VCaP (cell line): ENCODE measurements around the gene BMERB1.

ENCODE experiments used
- H3K27ac ChIP-seq: fragments of 450-650 bp; 2 replicates; pipeline ENCODE4 v1.5.1; 2017
- TF ChIP-seq, protein P1 (sequence below): fragments of 450-650 bp; conservative IDR thresholded peaks from 2 replicates; pipeline ENCODE4 v1.5.1; 2017; ENCODE audit warnings: mild to moderate bottlenecking, moderate library complexity

The BMERB1 gene

GRCh38 chr16:15526731-15527130 is 92.3 kb downstream of the BMERB1 start:
- TF ChIP-seq, protein P1, sequence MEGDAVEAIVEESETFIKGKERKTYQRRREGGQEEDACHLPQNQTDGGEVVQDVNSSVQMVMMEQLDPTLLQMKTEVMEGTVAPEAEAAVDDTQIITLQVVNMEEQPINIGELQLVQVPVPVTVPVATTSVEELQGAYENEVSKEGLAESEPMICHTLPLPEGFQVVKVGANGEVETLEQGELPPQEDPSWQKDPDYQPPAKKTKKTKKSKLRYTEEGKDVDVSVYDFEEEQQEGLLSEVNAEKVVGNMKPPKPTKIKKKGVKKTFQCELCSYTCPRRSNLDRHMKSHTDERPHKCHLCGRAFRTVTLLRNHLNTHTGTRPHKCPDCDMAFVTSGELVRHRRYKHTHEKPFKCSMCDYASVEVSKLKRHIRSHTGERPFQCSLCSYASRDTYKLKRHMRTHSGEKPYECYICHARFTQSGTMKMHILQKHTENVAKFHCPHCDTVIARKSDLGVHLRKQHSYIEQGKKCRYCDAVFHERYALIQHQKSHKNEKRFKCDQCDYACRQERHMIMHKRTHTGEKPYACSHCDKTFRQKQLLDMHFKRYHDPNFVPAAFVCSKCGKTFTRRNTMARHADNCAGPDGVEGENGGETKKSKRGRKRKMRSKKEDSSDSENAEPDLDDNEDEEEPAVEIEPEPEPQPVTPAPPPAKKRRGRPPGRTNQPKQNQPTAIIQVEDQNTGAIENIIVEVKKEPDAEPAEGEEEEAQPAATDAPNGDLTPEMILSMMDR: no peak
- no peak overlapping the region for H3K27ac ChIP-seq

GRCh38 chr16:15529673-15530072 is 95.3 kb downstream of the BMERB1 start:
- no peak overlapping the region for H3K27ac ChIP-seq
- TF ChIP-seq, protein P1: no peak

- TF ChIP-seq, protein P1: no peak
- H3K27ac ChIP-seq: no peak overlapping the region
Measured at GRCh38 chr16:15530085-15530484, 95.7 kb downstream of the BMERB1 start.

GRCh38 chr16:15532825-15533224 is 98.4 kb downstream of the BMERB1 start:
- no peak overlapping the region for H3K27ac ChIP-seq
- TF ChIP-seq, protein P1: no peak

DNA sequence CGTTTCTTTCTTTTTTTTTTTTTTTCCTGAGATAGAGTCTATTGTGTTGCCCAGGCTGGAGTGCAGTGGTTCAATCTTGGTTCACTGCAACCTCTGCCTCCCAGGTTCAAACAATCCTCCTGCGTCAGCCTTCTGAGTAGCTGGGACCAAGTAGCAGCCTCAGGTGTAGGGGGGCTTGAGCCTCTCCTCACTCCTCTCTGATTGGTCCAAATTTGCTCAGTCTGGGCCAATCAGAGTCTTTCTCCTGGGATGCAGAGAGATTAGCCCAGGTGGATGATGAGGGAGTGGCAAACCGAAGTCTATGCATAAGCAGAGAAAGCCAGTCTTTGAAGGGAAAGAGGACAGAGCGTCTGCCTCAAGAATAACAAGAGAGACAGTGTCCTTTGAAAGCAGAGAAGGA is 99.0 kb downstream of the BMERB1 start:
- TF ChIP-seq, protein P1: no peak
- H3K27ac ChIP-seq: no peak overlapping the region

- no peak overlapping the region for H3K27ac ChIP-seq
- TF ChIP-seq, protein P1: no peak
Measured at GRCh38 chr16:15535772-15536171, 101.4 kb downstream of the BMERB1 start.

DNA sequence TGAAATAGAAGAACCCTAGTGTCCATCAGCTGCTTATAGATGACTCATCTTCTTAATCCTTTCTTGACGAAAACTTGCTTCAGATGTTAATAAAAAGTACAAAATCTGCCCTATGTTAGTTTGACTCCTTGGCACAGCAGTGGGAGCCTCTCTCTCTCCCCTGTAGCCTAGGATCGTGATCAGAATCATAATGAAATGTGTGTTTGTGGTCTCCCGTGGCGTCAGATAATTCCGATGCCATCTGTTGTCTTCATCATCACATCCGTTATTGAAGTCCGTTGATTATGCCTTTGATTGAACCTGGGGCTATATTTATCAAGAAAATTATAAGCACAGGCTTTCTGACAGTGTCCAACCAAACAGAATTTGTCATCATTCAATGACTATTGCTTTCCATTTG is 102.5 kb downstream of the BMERB1 start:
- H3K27ac ChIP-seq: no peak overlapping the region
- TF ChIP-seq, protein P1: no peak

- no peak overlapping the region for H3K27ac ChIP-seq
- TF ChIP-seq, protein P1: no peak
Measured at GRCh38 chr16:15538507-15538906, 104.1 kb downstream of the BMERB1 start.
